Activated CD8-positive, alpha-beta T cell treated with anti-CD3 and anti-CD28 coated beads, Interleukin-2, amount 10 ng/mL, durations not matched to agents 7 days and 5 days (primary cell): Measurements from ENCODE around the gene CYBA. TPM values are rescaled to one million over a fixed set of nuclear protein-coding genes. Genes with fewer than 3 reads are reported as not detected.

Experiments used
- ATAC-seq: fragments of 150-1000 bp; cut with Tn5 transposase; one replicate; pipeline ENCODE4 v1.10.0; 2021; ENCODE audit warnings: moderate library complexity
- CTCF ChIA-PET: fragments of 350-600 bp; sonication (Branson Sonifier 250); formaldehyde crosslinking; loops from one replicate; lab custom pipeline; 2021; ENCODE audit warnings: antibody characterized with exemption; lab: Charles Lee
- POLR2A ChIA-PET: fragments of 350-600 bp; sonication (Branson Sonifier 250); formaldehyde crosslinking; loops from one replicate; lab custom pipeline; 2021; ENCODE audit warnings: antibody characterized with exemption; lab: Charles Lee
- DNase-seq: peaks from one replicate; pipeline ENCODE4 v3.0.0-alpha.2; 2020
- H3K27ac Mint-ChIP-seq: one replicate; pipeline ENCODE4 v1.8.0; 2021; ENCODE audit warnings: mild to moderate bottlenecking, mixed read lengths
- H3K27me3 Mint-ChIP-seq: one replicate; pipeline ENCODE4 v1.8.0; 2021; ENCODE audit warnings: low read depth, mixed read lengths
- H3K36me3 Mint-ChIP-seq: one replicate; pipeline ENCODE4 v1.8.0; 2021; ENCODE audit warnings: low read depth, mixed read lengths
- H3K4me1 Mint-ChIP-seq: one replicate; pipeline ENCODE4 v1.8.0; 2021; ENCODE audit warnings: low read depth, mixed read lengths
- H3K4me3 Mint-ChIP-seq: one replicate; pipeline ENCODE4 v1.8.0; 2021; ENCODE audit warnings: mild to moderate bottlenecking, mixed read lengths
- H3K9me3 Mint-ChIP-seq: one replicate; pipeline ENCODE4 v1.8.0; 2022; ENCODE audit warnings: mixed read lengths; ENCODE audit not compliant: insufficient read depth
- total RNA-seq, 2 experiments: library from RNA; stranded (reverse); gene quantifications; one replicate each; pipeline ENCODE4 v1.2.3, GENCODE V29; 2021

CYBA gene
- total RNA-seq, 2 experiments from 2014 or later, result 568 to 599 TPM

DNA sequence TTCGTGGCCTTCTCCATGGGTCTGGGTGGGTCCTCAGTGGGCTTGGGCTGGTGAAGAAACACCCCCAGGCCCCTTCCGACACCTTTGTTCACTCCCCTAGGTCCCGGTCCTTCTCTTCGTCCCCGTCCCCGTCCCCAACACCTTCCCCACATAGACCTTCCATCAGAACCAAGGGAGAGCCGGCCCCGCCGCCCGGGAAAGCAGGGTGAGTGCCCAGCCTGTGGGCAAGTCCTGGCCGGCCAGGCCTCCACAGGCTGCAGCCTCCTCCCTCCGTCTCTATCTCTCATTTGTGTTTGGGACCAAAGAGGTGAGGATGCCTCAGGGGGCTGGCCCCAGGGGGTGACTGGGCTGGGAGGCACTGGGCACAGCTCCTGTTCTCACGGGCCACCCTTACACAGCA, 27.0 kb downstream of the CYBA start:
- no peak for ATAC-seq
- POLR2A ChIA-PET, result no interaction called here
- DNase-seq, result no peak
- Mint-ChIP-seq H3K4me1 (peaks cover 25% of the 10 kb centered on the region), H3K27ac (peak overlapping the region; percentile 25), H3K4me3 (no peak overlapping the region), H3K9me3 (no peaks in the 10 kb centered on the region), H3K36me3 (peaks cover 53% of the 10 kb centered on the region), H3K27me3 (no peaks in the 10 kb centered on the region)
- CTCF ChIA-PET, result no interaction called here

GRCh38 chr16:88622866-88623265, 28.0 kb downstream of the CYBA start:
- Mint-ChIP-seq H3K36me3 (peaks cover 54% of the 10 kb centered on the region), H3K9me3 (no peaks in the 10 kb centered on the region)
- POLR2A ChIA-PET, result interaction anchor here (0.6 kb wide), 1 partner anchor 14 kb away, joined by 3 read pairs; no protein-coding TSS in a partner anchor

GRCh38 chr16:88622125-88622524, 28.7 kb downstream of the CYBA start:
- Mint-ChIP-seq H3K36me3 (peaks cover 46% of the 10 kb centered on the region), H3K27me3 (no peaks in the 10 kb centered on the region), H3K4me3 (no peak overlapping the region), H3K9me3 (no peaks in the 10 kb centered on the region), H3K4me1 (peaks cover 33% of the 10 kb centered on the region), H3K27ac (no peak overlapping the region)
- ATAC-seq (no peak), DNase-seq (no peak)
- ChIA-PET POLR2A (no interaction called here), CTCF (no interaction called here)

More at GRCh38 chr16:88622866-88623265, 28.0 kb downstream of the CYBA start:
- no peak for ATAC-seq
- no peak for DNase-seq
- Mint-ChIP-seq H3K27me3 (no peaks in the 10 kb centered on the region), H3K4me3 (no peak overlapping the region), H3K27ac (peak overlapping the region; percentile 60), H3K4me1 (peaks cover 33% of the 10 kb centered on the region)
- CTCF ChIA-PET, result no interaction called here

- peak overlapping the region; percentile 91 for H3K27ac Mint-ChIP-seq
- ATAC-seq (peak; percentile 83), DNase-seq (peak; percentile 86)
- peaks cover 33% of the 10 kb centered on the region for H3K4me1 Mint-ChIP-seq
- H3K27me3 Mint-ChIP-seq, result no peaks in the 10 kb centered on the region
- H3K4me3 Mint-ChIP-seq, result peak overlapping the region; percentile 55
- H3K9me3 Mint-ChIP-seq, result no peaks in the 10 kb centered on the region
- POLR2A ChIA-PET, result interaction anchor here (0.6 to 1.6 kb wide), 11 partner anchors 11 to 158 kb away, joined by 3 to 8 read pairs (median 3); partner anchors contain the start of genes CYBA and ZC3H18
- H3K36me3 Mint-ChIP-seq, result peaks cover 38% of the 10 kb centered on the region
- CTCF ChIA-PET, result interaction anchor here (0.9 to 2.0 kb wide), 16 partner anchors 11 to 596 kb away, joined by 3 to 11 read pairs (median 4); partner anchors contain the start of genes GALNS, TRAPPC2L and ZC3H18
Observed at GRCh38 chr16:88619859-88620815, 30.7 kb downstream of the CYBA start.

DNA sequence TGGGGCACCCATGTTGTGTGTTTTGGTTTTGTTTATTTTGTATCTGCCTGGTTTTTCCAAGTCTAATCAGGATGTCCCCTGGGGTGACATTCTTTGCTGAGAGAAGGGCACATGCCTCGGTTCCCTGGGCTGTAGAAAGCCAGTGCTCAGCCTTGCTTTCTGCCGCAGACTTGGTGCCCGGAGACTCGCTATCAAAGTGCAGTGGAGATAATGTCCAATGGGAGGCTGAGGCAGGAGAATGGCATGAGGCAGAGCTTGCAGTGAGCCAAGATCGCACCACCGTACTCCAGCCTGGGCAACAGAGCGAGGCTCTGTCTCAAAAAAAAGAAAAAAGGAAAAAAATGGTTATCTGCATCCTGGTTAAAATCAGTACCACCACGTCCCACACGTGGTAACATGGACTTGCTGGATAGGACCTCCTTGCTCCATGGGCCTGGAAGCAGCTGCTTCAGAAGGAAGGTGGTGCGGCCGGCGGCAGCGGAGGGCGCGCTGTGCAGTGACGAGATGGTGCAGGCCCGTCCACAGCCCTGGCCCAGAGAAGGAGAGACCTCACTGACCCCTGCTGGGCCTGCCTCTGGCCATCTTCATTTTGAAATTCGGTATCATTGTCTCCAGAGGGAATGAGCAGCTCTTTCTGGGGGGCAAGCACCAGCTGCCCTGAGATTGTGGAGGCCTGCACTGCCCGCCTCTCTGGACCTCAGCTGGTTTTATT, 31.7 kb downstream of the CYBA start:
- peak overlapping the region; percentile 91 for H3K27ac Mint-ChIP-seq
- peaks cover 39% of the 10 kb centered on the region for H3K36me3 Mint-ChIP-seq
- ATAC-seq, result no peak
- no peak for DNase-seq
- ChIA-PET CTCF (interaction anchor here (0.9 to 2.0 kb wide), 14 partner anchors 10 to 597 kb away, joined by 3 to 11 read pairs (median 4); partner anchors contain the start of genes GALNS, TRAPPC2L and ZC3H18), POLR2A (interaction anchor here (0.6 to 1.6 kb wide), 8 partner anchors 14 to 156 kb away, joined by 3 to 8 read pairs (median 4); partner anchors contain the start of genes CYBA and ZC3H18)
- H3K4me3 Mint-ChIP-seq, result no peak overlapping the region
- no peaks in the 10 kb centered on the region for H3K9me3 Mint-ChIP-seq
- no peaks in the 10 kb centered on the region for H3K27me3 Mint-ChIP-seq
- H3K4me1 Mint-ChIP-seq, result peaks cover 33% of the 10 kb centered on the region

GRCh38 chr16:88618182-88618955, 32.5 kb downstream of the CYBA start:
- peaks cover 33% of the 10 kb centered on the region for H3K4me1 Mint-ChIP-seq
- no peaks in the 10 kb centered on the region for H3K27me3 Mint-ChIP-seq
- no peak overlapping the region for H3K4me3 Mint-ChIP-seq
- DNase-seq, result no peak
- POLR2A ChIA-PET, result interaction anchor here (0.6 kb wide), 1 partner anchor 9 kb away, joined by 3 read pairs; no protein-coding TSS in a partner anchor
- no peak for ATAC-seq
- CTCF ChIA-PET, result interaction anchor here (1.4 kb wide), 1 partner anchor 125 kb away, joined by 3 read pairs; no protein-coding TSS in a partner anchor
- H3K27ac Mint-ChIP-seq, result peak overlapping the region; percentile 91
- H3K9me3 Mint-ChIP-seq, result no peaks in the 10 kb centered on the region
- H3K36me3 Mint-ChIP-seq, result peaks cover 35% of the 10 kb centered on the region

DNA sequence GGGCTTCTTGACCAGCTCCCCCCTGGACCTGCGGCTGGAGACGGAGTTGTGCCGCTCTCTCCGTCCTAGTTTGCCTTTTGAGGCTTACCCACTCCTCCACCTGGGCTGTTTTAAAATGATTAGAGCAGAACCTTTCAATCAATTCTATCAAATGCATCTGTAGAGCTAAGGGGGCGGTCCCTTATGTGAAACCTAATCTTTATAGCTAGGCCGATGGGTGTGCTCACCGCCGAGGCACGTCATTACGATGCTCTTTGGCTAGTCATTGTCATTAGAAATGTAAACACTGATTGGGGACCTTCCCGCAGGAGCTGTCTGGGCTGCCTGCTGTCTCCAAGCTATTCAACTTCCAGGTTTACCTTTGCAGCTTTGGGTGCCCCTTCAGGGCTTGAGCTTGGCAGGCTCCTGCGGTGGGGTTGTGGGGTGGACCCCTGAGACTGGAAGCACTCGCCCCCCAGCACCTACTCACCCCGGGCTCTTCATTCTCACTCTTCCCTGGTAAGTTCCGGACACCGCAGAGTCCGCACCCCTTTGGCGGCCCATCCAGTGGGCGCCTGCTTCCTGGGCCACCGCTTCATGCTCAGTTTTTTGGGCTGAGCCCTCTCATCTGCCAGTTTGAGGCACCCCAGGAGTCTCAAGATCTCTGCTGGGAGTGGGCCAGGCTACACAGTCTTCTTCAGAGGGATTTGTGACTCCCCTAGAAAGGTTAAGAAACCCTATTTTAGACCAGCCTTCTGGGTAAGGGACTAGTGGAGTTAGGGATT, 33.4 kb downstream of the CYBA start:
- ChIA-PET POLR2A (interaction anchor here (1.6 kb wide), 1 partner anchor 20 kb away, joined by 5 read pairs; no protein-coding TSS in a partner anchor), CTCF (interaction anchor here (1.4 kb wide), 1 partner anchor 126 kb away, joined by 3 read pairs; no protein-coding TSS in a partner anchor)
- no peak overlapping the region for H3K4me3 Mint-ChIP-seq
- peaks cover 33% of the 10 kb centered on the region for H3K36me3 Mint-ChIP-seq
- no peak for ATAC-seq
- H3K27me3 Mint-ChIP-seq, result no peaks in the 10 kb centered on the region
- H3K9me3 Mint-ChIP-seq, result no peaks in the 10 kb centered on the region
- DNase-seq, result no peak
- peaks cover 33% of the 10 kb centered on the region for H3K4me1 Mint-ChIP-seq
- peak overlapping the region; percentile 7 for H3K27ac Mint-ChIP-seq

DNA sequence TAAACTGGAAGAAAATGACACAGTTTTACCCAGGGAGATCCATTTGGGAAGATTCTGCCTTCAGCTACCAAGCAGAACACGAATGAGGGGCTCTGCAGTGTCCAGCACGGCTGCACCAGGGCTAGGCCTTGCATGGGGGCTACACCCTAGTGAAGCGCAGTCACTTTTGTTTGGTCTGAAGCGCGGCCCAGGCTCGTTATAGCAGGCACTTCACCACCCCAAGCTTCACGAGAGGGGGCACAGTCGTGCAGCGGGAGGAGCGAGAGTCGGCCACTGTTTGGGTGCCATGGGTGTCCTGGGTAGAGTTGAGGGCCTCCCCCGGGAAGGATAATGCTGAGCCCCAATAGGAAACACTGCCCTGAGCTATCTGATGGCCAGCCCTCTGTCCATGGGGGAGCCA, 34.1 kb downstream of the CYBA start:
- Mint-ChIP-seq H3K9me3 (no peaks in the 10 kb centered on the region), H3K4me1 (peaks cover 30% of the 10 kb centered on the region), H3K4me3 (no peak overlapping the region), H3K27me3 (no peaks in the 10 kb centered on the region), H3K36me3 (peaks cover 30% of the 10 kb centered on the region), H3K27ac (no peak overlapping the region)
- ChIA-PET CTCF (no interaction called here), POLR2A (interaction anchor here (1.6 kb wide), 1 partner anchor 20 kb away, joined by 5 read pairs; no protein-coding TSS in a partner anchor)
- DNase-seq (no peak), ATAC-seq (no peak)

- H3K27me3 Mint-ChIP-seq, result no peaks in the 10 kb centered on the region
- H3K36me3 Mint-ChIP-seq, result peaks cover 32% of the 10 kb centered on the region
- POLR2A ChIA-PET, result interaction anchor here (1.6 kb wide), 1 partner anchor 21 kb away, joined by 5 read pairs; no protein-coding TSS in a partner anchor
- no peak overlapping the region for H3K27ac Mint-ChIP-seq
- DNase-seq, result no peak
- H3K9me3 Mint-ChIP-seq, result no peaks in the 10 kb centered on the region
- H3K4me1 Mint-ChIP-seq, result peaks cover 30% of the 10 kb centered on the region
- CTCF ChIA-PET, result no interaction called here
- no peak overlapping the region for H3K4me3 Mint-ChIP-seq
- ATAC-seq, result no peak
Observed at GRCh38 chr16:88616320-88616719, 34.5 kb downstream of the CYBA start.

DNA sequence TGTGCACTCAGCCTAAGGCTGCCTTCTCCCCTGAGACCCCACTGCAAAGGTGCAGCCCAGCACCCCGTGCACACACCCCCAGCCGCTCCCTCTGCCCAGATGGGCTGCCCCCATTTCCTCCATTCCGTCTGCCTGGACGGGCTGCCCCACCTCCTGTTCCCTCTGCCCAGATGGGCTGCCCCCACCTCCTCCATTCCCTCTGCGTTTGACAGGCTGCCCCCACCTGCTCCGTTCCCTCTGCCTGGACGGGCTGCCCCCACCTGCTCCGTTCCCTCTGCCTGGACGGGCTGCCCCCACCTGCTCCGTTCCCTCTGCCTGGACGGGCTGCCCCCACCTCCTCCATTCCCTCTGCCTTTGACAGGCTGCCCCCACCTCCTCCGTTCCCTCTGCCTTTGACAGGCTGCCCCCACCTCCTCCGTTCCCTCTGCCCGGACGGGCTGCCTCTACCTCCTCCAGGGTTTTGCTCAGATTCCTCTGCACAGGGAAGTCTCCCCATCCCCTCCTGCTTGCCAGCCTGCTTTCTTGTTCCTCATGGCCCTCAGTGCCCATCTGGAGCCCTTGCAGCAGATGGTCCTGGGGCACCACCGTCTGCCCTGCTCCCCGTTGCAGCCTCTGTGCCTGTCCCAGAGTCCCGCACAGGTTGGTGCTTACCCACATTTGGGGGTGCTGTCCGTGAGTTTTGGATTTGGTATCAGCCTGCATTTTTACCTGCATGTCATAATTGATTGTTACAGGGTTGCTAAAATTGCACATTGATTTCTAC, 35.9 kb downstream of the CYBA start:
- no peak for DNase-seq
- peak overlapping the region; percentile 20 for H3K27ac Mint-ChIP-seq

More for the DNA sequence above, 35.9 kb downstream of the CYBA start:
- ChIA-PET POLR2A (no interaction called here), CTCF (no interaction called here)
- no peaks in the 10 kb centered on the region for H3K27me3 Mint-ChIP-seq
- H3K4me1 Mint-ChIP-seq, result peaks cover 20% of the 10 kb centered on the region
- H3K9me3 Mint-ChIP-seq, result no peaks in the 10 kb centered on the region
- H3K4me3 Mint-ChIP-seq, result no peak overlapping the region
- no peak for ATAC-seq
- peaks cover 35% of the 10 kb centered on the region for H3K36me3 Mint-ChIP-seq
